GM19023 (cell line): Measurements from ENCODE around the gene NEAT1.

Experiments used
- ATAC-seq: cut with Tn5 transposase; IDR thresholded peaks from one replicate; pipeline ENCODE4 v1.9.1; 2021; ENCODE audit warnings: mild to moderate bottlenecking, moderate library complexity; ENCODE audit not compliant: unreplicated experiment

NEAT1 gene

GRCh38 chr11:65478388-65479183, 56.0 kb downstream of the NEAT1 start:
- no peak for ATAC-seq

GRCh38 chr11:65479184-65480145, 56.9 kb downstream of the NEAT1 start:
- ATAC-seq, result no peak

GRCh38 chr11:65482306-65482850, 59.8 kb downstream of the NEAT1 start:
- ATAC-seq, result no peak

- ATAC-seq, result no peak
Observed at GRCh38 chr11:65485920-65486219, 63.3 kb downstream of the NEAT1 start.

GRCh38 chr11:65486570-65487466, 64.2 kb downstream of the NEAT1 start:
- no peak for ATAC-seq

- peak; percentile 69 for ATAC-seq
Observed at GRCh38 chr11:65487467-65488272, 65.1 kb downstream of the NEAT1 start.

- ATAC-seq, result no peak
Observed at GRCh38 chr11:65488273-65489034, 65.9 kb downstream of the NEAT1 start.

GRCh38 chr11:65489035-65489705, 66.6 kb downstream of the NEAT1 start:
- ATAC-seq, result no peak

GRCh38 chr11:65489706-65490320, 67.2 kb downstream of the NEAT1 start:
- ATAC-seq, result no peak

GRCh38 chr11:65491163-65491465, 68.5 kb downstream of the NEAT1 start:
- ATAC-seq, result no peak

GRCh38 chr11:65491614-65492386, 69.2 kb downstream of the NEAT1 start:
- no peak for ATAC-seq

GRCh38 chr11:65492387-65492636, 69.7 kb downstream of the NEAT1 start:
- no peak for ATAC-seq

- no peak for ATAC-seq
Observed at GRCh38 chr11:65492637-65493366, 70.2 kb downstream of the NEAT1 start.

GRCh38 chr11:65493367-65494176, 71.0 kb downstream of the NEAT1 start:
- ATAC-seq, result no peak
